Epithelial cell of prostate (primary cell): ENCODE data around the gene YIF1A.
"Not testable (repeated sequence)": the region's sequence is repeated elsewhere in the genome, so short reads cannot be mapped to it uniquely, and the experiment has no call there.

ENCODE experiments used
- DNase-seq: peaks from one replicate; pipeline ENCODE4 v3.0.0-alpha.2; 2011; ENCODE audit warnings: low read depth, low spot score
- H3K27ac ChIP-seq: fragments of 450-650 bp; 2 replicates; pipeline ENCODE4 v1.5.1; 2017; ENCODE audit warnings: mild to moderate bottlenecking

Gene YIF1A

DNA sequence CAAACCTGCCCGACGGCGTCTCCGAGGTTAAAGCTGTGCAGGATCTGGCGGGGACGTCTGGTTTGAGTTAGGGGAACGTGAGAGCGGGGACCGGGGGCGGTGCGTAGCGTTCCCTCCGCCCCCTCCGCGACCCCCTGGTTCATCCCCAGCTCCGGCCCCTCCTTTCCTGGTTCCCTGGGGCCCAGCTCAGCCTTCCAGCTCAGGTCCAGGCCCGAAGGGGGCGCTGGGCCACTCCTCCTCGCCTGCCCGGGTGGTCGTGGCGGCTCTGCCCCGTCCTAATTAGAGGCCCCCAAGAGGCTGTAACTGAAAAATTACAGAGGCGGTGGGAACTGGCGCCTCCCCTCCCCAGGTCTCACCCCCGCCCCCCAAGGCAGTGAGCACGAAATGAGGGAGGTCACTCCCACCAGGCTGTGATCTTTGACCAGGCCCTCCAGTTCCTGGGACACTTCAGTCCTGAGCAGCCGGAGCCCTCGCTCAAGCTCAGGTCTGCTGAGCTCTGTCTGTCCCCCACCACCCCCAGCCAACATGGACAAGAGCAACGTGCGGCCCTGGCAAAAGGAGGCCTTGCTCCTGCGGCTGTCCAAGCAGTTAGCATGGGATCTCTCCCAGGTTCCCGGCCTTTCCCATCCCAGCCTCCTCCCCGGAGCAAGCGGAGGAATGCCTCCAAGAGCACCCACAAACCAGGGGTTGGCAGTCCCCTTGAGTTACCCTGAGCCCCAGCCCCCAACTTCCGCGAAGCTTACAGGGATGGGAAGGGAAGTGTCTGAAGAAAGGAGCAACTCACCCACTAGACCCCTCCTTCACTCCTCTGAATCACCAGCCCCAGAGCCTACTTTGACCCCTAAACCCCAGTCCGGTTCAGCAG is 24.6 kb upstream of the YIF1A start:
- DNase-seq = no peak
- no peak overlapping the region for H3K27ac ChIP-seq

DNA sequence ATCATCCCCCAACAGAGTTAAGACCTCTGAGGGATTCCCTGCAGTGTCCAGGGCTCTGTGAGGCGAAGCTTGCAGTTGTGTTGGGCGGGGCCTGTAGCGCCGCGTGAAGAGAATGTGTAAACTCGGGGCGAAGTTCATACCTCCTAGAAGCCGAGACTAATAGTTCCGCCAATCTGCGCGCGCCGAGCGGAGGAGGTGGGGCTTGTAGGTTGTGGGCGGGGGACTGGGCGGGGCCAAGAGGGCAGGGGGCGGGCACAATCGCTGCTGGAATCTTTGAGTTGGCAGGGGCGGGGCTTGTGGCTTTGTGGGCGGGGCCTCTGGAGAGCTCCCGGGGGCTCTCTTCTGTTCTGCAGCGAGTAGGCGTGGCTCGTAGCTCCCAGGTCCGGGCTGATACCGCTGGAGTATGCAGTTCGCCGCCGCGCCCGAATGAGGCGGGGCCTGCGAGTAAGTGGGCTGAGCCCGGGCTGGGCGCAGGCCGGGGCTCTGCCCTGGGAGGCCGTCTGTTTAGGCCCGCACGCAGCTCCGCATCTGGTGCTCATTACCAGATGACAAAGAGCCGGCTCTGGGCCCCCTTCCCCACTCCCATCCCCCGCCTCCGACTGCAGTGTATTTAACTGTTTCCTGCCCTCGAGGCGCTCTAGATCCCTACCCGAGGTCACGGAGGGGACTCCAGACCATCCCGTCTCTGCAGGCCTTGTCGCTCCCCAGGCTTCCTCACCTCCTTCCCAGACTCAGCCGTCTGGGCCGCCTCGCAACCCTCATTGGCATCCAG is 23.8 kb upstream of the YIF1A start:
- H3K27ac ChIP-seq = peak overlapping the region; percentile 56
- peak; percentile 76 for DNase-seq

DNA sequence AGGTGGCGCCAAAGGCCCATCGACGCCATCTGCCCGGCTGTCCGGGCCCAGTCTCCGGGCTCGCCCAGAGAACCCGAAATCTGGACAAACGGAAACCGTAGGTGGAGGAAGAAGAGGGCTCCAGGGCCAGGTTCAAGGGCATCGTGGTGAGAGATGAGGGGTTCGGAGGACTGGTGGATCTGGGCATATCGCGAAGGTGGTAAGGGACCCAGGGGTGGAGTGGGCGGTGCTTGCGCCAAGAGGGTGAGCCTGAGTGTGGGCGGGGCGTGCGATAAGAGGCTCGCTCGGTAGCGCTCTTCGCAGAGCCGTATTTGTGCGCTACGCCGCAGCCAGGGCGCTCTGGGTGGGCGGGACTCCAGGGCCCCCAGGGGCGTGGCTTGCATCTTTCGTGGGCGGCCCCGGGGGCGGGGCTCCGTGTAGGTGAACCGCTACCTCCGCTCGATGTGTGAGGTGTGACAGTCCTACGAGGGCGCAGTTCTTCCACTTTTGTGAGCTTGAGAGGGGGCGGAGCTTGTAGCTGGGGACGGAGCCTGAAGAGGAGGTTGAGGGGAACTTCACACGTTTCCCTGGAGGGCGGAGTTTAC is 23.1 kb upstream of the YIF1A start:
- peak overlapping the region; percentile 56 for H3K27ac ChIP-seq
- DNase-seq = peak; percentile 60

DNA sequence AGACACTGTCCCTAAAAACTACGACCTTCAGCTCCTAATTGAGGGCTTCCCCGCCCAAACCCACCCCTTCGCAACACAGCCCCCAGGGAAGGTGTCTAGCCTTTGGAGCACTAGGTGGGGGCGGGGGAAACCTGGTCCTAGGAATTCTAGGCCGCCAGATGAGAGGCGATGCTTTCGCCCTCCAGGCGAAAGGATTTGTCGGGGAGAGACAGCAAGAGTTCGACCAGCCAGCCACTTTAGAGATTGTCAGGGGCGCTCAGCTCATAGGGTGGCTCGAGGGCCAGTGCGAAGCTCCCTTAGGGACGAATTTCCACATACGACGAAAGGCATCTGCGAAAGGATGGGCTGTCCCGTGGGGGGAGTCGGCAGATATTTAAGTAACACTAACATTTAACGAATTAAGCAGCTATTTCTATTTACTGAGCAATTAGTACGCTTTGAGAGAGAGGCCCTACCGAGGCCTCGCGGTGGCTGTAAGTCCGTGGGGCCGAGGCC is 22.6 kb upstream of the YIF1A start:
- H3K27ac ChIP-seq = peak overlapping the region; percentile 56
- no peak for DNase-seq

DNA sequence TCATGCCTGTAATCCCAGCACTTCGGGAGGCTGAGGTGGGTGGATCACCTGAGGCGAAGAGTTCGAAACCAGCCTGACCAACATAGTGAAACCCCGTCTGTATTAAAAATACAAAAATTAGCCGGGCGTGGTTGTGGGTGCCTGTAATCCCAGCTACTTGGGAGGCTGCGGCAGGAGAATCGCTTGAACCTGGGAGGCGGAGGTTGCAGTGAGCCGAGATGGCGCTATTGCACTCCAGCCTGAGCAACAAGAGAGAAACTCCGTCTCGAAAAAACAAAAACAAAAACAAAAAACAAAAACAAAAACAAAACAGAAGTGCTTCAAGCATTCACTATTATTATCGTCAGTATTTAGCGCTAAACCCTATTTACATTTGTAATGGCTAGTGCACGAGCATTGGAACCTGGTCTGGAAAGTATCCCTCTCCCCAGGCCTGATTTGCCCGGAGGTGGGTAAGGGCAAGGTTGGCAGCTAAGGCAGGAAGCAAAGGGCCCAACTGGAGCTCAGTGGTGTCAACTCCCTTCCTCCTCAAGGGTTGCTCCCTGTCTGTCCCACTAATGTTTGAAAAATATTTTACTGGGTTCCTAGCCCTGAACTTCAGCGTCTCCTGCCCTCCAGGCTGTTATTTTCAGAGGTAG is 22.0 kb upstream of the YIF1A start:
- not testable (repeated sequence) for H3K27ac ChIP-seq, DNase-seq

DNA sequence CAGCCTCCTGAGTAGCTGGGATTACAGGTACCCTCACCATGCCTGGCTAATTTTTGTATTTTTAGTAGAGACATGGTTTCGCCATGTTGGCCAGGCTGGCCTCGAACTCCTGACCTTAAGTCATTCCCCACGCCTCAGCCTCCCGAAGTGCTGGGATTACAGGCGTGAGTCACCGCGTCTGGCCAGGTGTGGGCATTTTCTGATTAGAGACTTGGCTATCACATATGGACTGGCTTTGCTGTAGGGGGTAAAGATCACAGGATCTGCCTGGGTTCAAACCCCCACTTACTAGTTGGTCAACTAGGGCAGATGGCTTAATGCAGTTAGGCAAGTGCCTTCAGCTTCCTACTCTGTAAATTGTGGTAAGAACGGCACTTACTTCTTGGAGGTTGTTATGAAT is 21.4 kb upstream of the YIF1A start:
- DNase-seq = no peak

DNA sequence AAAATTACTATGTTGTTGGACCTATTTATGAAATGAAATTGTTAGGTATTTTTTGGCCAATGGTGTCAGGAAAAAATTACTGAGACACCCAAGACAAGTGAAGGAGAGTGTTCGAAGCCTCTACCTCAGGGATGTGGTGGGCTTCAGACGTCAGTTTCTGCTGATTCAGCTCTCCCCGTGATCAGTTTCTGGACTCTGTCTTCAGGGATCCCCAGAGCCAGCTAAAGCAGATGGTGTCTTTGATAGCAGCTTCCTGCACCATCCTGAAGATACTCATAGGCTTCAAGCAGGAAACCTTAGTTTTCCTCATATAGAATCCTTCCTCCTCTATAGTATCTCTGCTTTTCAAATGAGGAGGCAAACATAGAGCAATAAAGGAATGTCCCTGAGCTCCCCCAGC is 20.5 kb upstream of the YIF1A start:
- no peak overlapping the region for H3K27ac ChIP-seq
- no peak for DNase-seq

More for the DNA sequence above, 21.4 kb upstream of the YIF1A start:
- H3K27ac ChIP-seq = no peak overlapping the region

DNA sequence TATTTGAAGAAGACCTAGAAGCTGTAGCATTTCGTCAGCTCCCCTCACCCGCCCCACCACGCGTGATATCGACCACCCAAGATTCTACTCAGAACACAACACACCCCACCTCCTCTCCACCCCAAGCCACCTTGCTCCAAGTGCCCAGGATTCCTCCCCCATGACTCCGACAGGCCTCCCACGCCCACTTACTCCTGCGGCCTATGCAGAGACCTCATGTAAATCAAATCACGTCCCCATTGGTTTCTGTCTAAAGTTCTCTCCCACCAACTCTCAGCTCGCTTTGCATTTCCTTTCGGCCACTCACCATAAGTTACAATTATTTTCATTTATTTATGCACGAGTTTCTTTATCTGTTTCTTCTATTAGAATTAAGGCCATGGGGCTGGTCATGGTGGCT is 13.7 kb upstream of the YIF1A start:
- H3K27ac ChIP-seq = no peak overlapping the region
- DNase-seq = no peak

DNA sequence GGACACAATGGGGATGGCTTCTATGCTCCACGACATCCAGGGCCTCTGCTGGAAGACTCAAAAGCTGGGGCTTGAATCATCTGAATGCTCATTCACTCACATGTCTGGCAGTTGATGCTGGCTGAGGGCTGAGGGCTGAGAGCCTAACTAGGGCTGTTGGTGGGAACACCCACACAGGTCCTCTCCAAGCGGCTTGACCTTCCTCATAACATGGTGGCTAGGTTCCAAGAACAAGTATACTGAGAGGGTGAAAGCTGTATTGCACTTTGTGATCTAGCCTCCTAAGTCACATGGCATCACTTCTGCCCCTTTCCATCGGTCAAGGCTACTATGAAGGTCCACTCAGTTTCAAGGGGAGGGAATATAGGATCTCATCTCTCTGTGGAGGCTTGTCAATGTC is 10.2 kb upstream of the YIF1A start:
- DNase-seq = no peak
- no peak overlapping the region for H3K27ac ChIP-seq

DNA sequence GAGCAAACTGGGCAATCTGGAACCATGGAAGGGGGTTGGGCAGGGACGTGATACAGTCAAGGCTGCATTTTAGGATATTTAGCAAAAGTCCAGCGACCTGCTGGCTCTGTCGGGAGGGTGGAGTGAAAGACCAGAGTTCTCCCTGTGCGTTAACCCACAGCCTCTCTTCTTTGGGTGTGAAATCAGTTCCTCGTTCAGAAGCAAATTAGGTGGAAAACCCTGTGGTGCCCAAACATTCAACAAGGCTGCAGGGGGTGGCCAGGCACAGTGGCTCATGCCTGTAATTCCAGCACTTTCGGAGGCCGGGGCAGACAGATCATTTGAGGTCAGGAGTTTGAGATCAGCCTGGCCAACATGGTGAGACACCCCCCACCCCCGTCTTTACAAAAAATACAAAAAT is 8.7 kb upstream of the YIF1A start:
- no peak overlapping the region for H3K27ac ChIP-seq
- no peak for DNase-seq

DNA sequence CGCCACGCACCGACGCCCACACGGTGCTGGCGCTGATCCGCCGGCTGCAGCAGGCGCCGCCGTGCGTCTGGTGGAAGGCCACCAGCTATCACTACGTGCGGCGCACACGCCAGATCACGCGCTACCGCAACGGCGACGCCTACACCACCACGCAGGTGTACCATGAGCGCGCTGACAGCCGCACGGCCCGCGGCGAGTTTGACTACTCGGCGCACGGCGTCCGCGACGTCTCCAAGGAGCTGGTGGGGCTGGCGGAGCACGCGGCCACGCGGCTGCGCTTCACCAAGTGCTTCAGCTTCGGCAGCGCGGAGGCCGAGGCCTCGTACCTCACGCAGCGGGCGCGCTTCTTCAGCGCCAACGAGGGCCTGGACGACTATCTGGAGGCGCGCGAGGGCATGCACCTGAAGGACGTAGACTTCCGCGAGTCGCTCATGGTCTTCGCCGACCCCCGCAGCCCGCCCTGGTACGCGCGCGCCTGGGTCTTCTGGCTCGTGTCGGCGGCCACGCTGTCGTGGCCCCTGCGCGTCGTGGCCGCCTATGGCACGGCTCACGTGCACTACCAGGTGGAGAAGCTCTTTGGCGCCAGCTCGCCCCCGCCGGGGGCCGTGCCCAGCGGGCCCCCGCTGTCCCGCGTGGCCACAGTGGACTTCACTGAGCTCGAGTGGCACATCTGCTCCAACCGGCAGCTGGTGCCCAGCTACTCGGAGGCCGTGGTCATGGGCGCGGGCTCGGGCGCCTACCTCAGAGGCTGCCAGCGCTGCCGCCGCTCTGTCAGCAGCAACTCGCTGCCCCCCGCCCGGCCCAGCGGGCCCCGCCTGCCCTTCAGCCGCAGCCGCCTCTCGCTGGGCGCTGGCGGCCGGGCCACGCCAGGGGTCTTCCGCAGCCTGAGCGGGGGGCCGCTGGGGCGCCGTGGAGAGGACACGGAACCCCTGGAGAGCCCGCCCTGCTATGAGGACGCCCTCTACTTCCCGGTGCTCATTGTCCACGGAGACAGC is 6.0 kb upstream of the YIF1A start:
- no peak for DNase-seq
- H3K27ac ChIP-seq = no peak overlapping the region

DNA sequence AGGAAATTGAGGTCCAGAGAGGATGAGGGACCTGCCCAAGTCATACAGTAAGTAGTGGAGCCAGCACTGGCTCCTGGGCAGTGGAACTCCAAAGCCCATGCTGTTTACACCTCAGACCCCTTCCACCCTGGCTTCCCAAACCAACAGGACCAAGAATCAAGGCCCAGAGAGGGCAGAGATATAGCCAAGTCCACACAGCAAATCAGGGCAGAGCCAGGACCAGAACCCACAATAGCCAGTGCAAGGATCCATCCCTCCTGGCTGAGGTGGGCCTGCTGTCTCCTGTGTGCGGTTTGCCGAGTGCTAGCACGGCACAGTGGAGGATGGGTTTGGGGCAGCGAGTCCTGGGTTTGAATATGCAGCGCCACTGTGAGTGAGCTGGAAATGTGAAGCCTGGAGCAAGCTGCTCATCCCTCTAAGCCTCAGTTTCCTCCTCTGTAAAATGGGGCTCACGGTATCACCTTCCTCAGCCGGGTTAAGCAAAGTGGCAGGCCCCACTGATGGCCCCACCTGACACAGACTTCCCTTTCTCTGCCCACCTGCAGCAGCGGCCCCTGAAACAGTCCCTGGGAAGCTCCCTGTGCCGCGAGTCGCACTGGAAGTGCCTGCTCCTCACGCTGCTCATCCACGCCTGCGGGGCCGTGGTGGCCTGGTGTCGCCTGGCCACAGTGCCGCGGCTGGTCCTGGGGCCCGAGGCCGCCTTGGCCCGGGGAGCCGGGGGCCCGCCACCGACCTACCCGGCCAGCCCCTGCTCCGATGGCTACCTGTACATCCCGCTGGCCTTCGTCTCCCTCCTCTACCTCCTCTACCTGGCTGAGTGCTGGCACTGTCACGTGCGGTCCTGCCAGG is 5.1 kb upstream of the YIF1A start:
- H3K27ac ChIP-seq = no peak overlapping the region
- no peak for DNase-seq

DNA sequence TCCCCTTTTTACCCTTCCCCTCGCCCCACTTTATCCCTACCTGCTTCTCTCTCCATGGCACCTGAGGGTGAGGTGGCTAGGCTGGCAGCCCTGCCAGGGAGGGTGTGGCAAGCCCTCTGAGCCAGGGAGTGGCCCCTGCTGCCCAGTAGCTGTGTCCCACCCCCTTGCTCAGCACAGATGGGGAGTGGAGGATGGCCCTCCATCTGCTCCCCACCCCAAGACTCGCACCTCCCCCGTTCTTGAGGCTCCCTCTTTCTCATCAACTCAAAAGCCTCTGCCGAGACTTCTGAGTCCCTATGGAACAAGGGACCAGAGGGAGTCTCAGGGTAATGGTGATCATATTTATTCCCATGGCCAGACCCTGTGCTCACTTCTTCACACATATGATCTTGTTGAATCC is 4.4 kb upstream of the YIF1A start:
- no peak overlapping the region for H3K27ac ChIP-seq
- no peak for DNase-seq

DNA sequence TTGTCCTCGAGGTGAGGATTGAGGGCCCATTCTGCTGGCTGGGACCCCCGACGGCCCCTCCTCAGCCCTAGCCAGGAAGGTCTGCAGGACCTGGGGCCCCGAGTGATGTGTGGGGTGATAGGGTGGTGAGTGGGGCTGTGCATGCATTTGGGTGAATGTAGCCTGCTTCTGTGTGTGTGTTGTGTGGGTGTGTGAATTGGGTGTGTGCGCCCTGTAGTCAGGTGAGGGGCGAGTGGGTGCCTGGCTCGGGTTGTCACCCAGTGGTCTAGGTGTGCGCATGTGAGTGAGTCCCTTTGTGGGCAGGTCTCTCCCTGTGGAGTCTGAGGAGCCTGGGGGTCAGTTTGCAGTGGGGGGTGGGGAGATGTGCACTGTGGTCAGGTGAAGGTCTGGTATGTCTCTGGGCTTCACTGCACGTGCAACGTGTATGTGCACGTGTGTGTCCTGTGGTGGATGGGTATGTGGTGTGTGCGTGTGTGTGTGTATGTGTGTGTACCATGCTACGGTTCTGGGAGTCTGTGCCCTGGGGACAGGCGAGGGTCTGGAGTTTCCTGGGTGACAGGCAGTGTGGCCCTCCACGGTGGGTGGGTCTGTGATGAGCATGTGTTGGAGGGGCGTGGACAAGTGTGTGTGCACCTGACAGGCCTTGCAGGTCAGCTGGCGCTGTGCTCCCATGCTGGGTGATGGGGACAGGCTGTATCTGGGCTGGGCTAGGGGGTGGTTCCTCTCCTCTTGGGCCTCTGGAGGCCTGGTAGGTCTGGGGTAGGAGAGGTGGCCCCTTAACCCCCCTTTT is 3.8 kb upstream of the YIF1A start:
- no peak for DNase-seq
- no peak overlapping the region for H3K27ac ChIP-seq

DNA sequence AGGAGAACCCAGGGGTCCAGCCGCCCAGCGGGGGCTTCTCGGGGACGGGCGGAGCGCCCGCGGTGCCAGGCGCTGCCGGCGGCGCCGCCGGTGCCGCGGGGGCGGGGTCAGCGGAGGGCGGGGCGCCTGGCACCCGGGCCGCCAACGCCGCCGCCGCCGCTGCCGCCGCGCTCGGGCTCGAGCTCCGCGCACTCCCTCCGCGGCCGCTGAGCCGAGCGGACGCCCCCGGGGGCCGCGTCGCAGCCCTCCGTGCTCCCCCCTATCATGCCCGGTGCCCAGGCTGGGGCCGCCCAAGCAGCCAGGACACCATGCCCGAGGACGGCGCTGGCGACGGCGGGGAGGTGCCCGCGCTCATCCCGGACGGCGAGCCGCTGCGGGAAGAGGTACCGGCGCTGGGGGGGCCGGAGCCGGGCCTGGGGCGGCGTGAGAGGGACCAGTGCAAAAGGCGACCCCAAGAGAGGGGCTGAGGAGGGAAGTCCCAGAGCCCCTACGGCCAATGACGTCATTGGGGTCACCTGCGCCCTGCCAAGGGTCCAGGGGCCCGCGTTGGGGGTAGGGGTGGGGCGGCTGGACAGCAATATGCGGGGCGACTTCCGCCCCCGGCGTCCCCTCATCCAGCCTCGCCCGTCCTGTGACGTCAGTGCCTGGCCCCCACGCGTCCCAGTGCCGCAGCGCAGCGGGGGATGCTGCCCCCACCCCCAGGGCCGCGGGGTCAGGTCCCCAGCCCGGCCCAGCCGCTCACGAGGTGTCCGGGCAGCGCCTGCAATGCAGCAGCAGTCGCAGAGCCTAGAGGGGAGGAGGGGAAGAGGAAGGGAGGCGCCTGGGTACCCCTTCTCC is 3.0 kb upstream of the YIF1A start, which contains the start of gene TMEM151A:
TSS of gene TMEM151A (plus strand) at position 189 of the 837 bp plus-strand sequence. CDS start at position 309, 120 bp downstream.
- DNase-seq = no peak
- no peak within 1 kb of the TSS for H3K27ac ChIP-seq

DNA sequence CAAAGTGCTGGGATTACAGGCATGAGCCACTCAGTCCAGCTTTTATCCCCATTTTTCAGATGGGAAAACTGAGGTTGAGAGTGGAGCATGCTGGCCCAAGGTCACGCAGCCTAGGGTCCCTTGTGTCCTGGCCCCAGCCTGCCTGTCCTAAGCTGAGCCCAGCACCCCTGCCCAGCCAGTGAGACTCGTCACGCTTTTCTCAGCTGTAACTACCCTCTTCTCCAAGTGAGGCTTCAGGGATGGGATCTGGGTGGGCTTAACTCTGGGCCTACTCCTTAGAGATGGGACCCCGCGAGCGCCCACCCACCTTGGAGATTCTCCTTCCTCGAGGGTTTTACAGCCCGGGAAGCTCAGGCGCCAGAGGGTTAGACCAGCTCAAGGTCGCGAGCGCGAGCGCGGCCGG is 2.4 kb upstream of the YIF1A start:
- no peak overlapping the region for H3K27ac ChIP-seq
- DNase-seq = no peak

DNA sequence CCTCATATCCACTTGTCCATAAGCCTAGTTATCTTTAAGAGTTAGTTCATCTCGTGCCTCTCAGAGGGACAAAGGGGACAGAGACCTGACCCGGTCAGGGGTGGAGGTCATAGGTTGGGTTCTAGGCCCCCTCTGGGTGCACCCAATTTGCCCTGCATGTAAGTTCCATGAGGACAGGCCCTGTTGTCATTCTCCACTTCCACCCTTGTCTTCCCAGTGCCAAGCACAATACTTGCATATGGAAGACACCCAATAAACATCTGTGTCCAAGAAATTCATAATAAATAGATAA is 1.3 kb upstream of the YIF1A start:
- no peak overlapping the region for H3K27ac ChIP-seq
- DNase-seq = no peak
